Muscle of back (tissue), 11 donors: ENCODE results near the gene RHO. TPM values are rescaled to one million over a fixed set of nuclear protein-coding genes. Genes with fewer than 3 reads are reported as not detected.

Experiments used
- DNase-seq, 3 donors: peaks; one replicate each; pipeline versions ENCODE4 v3.0.0 to v3.0.0-alpha.2; 2013
- polyA plus RNA-seq, 10 donors: library from polyadenylated mRNA; unstranded; fragments of 120-200 nt; gene quantifications; one replicate each; pipeline ENCODE4 v1.2.1, GENCODE V29; 2013; ENCODE audit not compliant: insufficient read length in 10 of 10

RHO gene
- polyA plus RNA-seq, 10 donors: 0.04 to 0.14 (median 0.10) TPM; not detected in 7

DNA sequence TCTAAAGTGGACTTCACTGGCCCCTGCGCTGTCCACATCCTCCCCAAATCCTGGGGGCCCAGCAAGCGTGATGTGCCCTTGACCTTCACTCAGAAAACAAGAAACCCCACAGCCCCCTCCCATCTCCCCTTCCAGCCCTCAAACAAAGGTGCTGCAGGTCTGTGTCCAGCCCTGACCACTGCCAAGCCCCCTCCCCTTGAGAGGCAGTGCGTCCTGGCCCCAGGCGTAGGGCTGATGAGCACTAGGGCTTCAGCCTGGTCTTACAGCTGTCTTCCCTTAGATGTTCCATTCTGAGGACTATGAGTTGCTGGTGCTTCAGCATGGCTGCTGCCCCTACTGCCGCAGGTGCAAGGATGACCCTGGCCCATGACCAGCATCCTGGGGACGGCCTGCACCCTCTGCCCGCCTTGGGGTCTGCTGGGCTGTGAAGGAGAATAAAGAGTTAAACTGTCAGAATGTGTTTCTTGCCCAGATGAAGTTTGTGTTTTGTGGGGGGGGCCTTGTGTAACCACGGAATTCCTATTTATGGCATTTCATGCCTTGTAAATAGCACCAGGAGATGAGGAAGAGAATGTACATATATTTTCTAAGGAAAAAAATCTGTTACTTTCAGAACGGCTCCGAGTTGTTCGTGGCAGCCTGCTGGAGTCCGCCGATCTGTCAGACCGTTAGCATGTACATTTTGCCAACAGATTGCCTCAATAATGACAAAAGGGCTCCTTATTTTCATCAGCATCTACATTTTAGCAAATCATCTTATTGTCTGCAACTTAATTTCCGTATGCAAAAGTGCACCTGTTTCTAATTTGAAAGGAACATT, 8.3 kb upstream of the RHO start:
- DNase-seq: no peak

DNA sequence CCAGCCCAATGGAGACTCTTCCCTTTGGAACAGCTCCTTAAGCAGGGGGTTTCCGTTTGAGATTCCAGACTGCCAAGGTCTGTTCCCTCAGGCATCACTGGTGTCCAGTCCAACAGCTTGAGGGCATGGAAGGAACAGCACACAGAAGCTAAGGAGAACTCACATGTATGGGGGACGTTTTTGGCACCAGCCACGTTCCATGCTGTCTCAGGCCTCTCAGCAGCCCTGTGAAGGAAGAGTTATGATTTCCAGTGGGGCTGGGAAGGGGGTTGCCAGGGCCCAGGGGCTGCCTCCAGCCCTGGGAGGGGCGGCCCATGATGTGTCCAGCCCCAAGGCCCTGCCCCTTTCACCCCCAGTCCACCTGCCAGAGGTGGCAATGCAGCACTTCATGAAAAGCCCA, 7.5 kb upstream of the RHO start:
- no peak for DNase-seq

DNA sequence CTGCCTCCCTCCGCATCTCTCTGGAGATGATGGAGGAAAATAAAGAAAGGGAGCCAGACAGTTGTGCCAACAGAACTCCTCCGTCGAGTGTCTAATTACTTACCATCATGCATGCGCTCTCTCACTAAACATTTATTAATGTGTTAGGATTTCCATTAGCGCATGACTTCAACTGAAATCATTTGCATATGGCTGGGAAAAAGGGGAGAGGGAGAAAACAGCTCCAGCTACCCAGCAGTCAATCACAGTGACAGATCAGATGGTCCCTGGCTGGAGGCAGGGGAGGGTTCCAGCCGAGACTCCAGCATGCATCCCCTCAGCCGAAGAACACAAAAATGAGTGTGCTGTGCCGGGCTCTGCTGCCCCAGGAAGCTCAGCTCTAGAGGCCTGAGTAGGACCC, 6.8 kb upstream of the RHO start:
- DNase-seq: no peak

DNA sequence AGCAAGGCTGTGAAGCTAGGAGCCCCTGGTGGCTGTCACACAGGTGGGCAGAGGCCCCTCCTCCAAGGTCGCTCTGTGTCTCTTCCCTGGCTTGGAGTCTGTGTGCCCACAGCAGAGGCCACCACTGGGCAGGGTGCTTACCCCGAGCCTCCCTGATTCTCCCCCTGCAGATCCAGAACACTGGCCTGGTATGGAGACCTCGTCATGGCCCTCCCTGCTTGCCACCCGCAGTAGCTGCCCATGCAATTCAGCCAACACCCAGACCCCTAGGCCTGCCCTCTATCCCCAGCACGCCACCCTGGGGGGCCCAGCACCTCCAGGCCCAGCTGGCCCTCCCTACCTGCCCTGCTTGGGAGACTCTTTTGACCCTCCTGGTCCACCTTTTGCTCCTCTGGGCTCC, 5.5 kb upstream of the RHO start:
- DNase-seq: no peak

DNA sequence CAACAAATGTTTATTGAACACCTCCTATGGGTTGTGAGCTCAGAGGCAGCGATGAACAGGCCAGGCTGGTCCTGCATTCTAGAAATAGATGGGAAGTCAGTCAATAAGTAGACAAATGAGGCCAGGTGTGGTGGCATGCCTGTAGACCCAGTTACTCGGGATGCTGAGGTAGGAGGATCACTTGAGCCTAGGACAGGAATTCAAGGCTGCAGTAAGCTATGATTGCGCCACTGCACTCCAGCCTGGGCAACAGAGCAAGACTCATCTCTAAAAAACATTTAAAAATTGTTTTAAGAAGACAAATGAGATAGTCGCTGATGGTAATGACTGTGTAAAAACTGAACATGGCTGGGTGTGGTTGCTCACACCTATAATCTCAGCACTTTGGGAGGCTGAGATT, 4.4 kb upstream of the RHO start:
- no peak for DNase-seq

DNA sequence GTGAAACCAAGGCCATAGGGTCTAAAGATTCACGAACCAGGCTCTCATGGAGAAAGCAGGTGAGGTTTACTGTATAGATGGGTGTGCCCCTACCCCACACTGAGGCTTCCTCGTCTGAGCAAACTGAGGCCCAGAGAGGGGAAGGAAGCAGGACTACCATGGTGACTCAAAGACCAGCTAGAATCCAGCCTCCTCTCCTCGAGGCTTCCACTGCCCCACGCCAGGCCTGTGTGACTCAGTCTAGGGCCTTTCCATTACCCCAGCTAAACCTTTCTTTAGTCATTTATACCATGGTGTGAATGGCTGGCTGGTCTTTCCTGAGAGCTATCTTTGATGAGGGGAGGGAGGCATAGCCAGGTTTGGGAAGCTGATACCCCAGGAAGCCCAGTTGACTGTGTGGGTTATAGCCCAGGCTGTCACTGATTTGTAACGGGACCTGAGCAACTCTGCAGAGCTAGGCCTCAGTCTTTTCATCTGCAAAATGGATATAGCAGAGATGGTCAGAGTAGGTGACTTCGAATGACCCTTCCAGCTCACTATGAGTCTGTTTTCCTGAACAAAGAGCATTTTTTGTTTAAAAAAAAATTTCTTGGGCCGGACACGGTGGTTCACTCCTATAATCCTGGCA, 3.0 kb upstream of the RHO start:
- DNase-seq: no peak

DNA sequence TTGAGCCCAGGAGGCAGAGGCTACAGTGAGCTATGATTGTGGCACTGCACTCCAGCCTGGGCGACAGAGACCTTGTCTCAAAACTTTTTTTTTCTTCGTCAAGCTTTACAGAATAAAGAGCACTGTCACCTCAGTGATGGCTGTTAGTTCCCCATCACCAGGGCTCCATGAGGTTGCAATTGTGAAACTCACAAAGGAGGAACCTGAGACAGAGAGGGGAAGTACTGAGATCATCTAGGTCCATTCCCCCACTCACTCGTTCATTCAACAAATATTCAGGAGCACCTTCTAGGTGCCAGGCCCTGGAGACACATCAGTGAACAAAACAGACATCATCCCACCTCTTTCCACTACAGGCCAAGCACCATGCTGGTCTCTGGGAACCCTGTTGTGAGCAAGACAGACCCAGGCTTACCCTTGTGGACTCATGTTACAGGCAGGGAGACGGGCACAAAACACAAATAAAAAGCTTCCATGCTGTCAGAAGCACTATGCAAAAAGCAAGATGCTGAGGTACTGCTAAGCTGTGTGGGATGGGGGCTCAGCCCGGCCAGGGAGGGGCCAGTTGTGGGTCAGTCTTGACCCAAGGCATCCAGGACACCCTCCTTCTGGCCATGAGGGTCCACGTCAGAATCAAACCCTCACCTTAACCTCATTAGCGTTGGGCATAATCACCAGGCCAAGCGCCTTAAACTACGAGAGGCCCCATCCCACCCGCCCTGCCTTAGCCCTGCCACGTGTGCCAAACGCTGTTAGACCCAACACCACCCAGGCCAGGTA, 2.1 kb upstream of the RHO start:
- no peak for DNase-seq

DNA sequence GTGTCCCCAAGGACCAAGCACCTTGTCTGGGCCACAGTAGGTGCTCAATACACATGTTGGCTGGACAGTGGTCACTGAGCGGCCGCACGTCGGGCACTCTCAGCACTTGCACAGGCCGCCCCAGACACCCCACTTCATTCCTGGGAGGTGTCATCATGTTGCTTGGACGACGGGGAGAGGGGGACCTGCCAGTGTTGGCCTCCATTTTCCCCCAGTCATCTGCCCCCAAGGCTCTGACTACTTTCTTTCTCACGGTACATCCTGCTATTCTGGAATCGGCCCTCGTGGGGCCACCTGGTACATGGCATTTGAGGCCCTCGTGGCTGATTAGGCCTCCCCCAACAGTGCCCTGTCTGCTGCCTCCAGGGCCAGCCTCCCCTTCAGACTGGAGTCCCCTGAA, 1.2 kb upstream of the RHO start:
- DNase-seq: no peak

DNA sequence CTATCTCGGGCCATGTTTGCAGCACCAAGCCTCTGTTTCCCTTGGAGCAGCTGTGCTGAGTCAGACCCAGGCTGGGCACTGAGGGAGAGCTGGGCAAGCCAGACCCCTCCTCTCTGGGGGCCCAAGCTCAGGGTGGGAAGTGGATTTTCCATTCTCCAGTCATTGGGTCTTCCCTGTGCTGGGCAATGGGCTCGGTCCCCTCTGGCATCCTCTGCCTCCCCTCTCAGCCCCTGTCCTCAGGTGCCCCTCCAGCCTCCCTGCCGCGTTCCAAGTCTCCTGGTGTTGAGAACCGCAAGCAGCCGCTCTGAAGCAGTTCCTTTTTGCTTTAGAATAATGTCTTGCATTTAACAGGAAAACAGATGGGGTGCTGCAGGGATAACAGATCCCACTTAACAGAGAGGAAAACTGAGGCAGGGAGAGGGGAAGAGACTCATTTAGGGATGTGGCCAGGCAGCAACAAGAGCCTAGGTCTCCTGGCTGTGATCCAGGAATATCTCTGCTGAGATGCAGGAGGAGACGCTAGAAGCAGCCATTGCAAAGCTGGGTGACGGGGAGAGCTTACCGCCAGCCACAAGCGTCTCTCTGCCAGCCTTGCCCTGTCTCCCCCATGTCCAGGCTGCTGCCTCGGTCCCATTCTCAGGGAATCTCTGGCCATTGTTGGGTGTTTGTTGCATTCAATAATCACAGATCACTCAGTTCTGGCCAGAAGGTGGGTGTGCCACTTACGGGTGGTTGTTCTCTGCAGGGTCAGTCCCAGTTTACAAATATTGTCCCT, 1.2 kb downstream of the RHO start:
- no peak for DNase-seq

DNA sequence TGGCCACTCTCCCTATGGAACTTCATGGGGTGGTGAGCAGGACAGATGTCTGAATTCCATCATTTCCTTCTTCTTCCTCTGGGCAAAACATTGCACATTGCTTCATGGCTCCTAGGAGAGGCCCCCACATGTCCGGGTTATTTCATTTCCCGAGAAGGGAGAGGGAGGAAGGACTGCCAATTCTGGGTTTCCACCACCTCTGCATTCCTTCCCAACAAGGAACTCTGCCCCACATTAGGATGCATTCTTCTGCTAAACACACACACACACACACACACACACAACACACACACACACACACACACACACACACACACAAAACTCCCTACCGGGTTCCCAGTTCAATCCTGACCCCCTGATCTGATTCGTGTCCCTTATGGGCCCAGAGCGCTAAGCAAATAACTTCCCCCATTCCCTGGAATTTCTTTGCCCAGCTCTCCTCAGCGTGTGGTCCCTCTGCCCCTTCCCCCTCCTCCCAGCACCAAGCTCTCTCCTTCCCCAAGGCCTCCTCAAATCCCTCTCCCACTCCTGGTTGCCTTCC, 1.9 kb downstream of the RHO start:
- DNase-seq: peak in 2 of 3 donors; percentile 48 to 49

DNA sequence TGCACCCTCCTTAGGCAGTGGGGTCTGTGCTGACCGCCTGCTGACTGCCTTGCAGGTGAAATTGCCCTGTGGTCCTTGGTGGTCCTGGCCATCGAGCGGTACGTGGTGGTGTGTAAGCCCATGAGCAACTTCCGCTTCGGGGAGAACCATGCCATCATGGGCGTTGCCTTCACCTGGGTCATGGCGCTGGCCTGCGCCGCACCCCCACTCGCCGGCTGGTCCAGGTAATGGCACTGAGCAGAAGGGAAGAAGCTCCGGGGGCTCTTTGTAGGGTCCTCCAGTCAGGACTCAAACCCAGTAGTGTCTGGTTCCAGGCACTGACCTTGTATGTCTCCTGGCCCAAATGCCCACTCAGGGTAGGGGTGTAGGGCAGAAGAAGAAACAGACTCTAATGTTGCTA, 2.4 kb downstream of the RHO start:
- DNase-seq: no peak

DNA sequence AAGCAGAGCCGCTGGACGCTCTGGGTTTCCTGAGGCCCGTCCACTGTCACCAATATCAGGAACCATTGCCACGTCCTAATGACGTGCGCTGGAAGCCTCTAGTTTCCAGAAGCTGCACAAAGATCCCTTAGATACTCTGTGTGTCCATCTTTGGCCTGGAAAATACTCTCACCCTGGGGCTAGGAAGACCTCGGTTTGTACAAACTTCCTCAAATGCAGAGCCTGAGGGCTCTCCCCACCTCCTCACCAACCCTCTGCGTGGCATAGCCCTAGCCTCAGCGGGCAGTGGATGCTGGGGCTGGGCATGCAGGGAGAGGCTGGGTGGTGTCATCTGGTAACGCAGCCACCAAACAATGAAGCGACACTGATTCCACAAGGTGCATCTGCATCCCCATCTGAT, 3.3 kb downstream of the RHO start:
- DNase-seq: no peak

DNA sequence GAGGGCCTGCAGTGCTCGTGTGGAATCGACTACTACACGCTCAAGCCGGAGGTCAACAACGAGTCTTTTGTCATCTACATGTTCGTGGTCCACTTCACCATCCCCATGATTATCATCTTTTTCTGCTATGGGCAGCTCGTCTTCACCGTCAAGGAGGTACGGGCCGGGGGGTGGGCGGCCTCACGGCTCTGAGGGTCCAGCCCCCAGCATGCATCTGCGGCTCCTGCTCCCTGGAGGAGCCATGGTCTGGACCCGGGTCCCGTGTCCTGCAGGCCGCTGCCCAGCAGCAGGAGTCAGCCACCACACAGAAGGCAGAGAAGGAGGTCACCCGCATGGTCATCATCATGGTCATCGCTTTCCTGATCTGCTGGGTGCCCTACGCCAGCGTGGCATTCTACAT, 3.8 kb downstream of the RHO start:
- no peak for DNase-seq

DNA sequence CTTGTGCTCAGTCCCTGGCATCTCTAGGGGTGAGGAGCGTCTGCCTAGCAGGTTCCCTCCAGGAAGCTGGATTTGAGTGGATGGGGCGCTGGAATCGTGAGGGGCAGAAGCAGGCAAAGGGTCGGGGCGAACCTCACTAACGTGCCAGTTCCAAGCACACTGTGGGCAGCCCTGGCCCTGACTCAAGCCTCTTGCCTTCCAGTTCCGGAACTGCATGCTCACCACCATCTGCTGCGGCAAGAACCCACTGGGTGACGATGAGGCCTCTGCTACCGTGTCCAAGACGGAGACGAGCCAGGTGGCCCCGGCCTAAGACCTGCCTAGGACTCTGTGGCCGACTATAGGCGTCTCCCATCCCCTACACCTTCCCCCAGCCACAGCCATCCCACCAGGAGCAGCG, 5.0 kb downstream of the RHO start:
- DNase-seq: no peak

DNA sequence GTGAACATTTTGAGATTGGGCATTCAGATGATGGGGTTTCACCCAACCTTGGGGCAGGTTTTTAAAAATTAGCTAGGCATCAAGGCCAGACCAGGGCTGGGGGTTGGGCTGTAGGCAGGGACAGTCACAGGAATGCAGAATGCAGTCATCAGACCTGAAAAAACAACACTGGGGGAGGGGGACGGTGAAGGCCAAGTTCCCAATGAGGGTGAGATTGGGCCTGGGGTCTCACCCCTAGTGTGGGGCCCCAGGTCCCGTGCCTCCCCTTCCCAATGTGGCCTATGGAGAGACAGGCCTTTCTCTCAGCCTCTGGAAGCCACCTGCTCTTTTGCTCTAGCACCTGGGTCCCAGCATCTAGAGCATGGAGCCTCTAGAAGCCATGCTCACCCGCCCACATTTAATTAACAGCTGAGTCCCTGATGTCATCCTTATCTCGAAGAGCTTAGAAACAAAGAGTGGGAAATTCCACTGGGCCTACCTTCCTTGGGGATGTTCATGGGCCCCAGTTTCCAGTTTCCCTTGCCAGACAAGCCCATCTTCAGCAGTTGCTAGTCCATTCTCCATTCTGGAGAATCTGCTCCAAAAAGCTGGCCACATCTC, 6.1 kb downstream of the RHO start:
- no peak for DNase-seq

DNA sequence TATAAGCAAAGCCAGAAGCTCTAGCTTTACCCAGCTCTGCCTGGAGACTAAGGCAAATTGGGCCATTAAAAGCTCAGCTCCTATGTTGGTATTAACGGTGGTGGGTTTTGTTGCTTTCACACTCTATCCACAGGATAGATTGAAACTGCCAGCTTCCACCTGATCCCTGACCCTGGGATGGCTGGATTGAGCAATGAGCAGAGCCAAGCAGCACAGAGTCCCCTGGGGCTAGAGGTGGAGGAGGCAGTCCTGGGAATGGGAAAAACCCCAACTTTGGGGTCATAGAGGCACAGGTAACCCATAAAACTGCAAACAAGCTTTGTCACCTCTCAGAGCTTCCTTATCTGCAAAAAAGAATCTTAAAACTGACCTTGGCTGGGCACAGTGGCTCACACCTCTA, 6.6 kb downstream of the RHO start:
- DNase-seq: no peak

DNA sequence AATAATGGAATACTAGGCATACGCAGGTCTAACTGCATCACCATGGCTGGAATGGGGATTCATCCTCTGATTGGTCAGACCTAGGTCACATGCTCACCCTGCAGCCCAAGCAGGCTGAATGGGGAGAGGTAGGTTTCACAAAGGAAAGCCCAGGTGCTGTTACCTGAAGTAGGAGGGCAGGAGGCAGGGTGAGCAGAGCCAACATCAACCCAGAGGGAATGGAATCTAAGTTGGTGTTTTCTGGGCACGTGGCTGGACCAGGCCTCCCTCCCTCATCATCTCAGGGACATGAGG, 7.9 kb downstream of the RHO start:
- DNase-seq: no peak

DNA sequence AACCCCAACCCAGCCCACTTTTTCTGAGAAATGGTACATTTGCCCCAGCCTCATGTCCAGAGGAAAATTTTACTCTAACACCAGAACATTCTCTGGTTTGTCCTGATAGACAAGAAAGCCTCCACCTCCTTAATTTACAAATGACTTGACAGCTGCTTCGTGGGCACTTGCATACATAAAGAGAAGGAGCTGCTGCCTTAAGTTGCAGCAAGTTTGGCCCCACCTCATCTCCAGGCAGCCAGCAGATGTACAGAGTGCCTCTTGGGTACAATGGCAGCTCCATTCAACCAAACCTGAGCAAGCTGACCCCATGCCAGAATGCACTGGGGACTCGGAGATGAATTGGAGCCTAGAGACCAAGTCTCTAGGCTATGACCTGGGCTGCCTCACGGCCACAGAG, 8.4 kb downstream of the RHO start:
- DNase-seq: no peak

DNA sequence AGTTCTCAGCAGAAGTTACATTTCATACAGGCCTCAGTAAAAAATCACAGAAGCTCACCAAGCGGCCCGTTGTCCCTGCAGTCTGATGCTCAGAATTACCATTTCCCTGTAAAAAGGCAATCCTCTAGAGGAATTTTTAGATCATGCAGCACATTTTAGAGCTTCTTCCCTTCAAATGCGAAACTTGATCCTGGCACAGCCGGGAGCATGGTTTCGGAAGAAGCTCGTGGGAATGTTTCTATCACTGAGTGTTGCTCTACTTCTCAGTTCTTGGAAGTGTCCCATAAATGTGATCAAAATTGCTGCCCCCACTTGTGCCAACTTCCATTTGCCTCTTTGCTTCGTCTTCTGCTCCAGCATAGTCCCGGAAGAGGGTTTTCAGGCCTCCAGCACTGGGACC, 10.8 kb downstream of the RHO start:
- DNase-seq: no peak

DNA sequence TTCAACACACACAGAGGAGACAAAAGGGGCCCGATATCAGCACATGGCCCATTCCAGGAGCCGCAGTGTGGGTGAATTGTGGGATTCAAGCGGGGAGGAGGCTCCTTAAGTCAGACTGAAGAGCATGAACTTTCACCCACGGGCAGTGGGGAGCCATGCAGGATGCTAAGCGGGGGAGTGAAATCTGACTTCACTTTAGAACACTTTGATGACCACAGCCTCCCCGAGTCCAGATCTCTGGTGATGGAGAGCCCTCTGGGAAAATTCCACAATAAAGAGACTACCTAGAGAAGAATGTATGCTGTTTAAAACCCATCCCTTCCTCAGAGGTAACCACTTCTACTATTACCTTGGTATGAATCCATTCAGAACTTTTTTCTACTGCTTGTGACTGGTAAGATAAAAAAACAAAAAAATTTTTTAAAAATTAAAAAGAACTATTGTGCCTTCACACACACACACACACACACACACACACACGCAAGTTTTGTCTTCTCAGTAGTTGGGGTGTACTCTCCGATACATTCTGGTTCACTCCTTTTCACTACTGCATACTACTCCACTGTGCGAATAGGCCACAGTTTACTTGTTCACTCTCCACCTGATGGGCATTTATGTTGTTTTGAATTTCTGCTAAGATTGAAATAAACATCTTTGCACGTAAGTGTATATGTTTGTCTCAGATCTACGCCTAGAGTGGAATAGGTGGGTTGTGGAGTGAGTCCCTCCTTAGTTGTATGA, 12.5 kb downstream of the RHO start:
- DNase-seq: no peak

DNA sequence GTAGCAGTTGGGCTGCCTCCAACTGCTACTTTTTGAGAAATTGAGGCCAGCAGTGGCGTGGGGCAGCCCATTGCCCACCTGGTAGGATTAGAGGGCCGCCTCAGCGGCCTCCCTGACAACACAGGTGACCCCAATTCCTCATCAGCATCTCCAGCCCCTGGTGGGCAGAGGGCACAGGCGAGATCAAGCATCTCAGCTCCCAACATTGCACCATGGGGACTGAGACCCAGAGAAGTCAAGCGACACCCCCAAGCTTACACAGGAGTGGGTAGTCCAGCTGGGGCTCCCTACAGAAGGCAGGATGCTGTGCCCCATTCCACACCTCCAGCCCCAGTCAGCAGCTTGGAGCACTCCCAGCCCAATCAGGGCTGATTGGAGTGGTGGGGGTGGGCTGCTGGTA, 14.3 kb downstream of the RHO start:
- no peak for DNase-seq
